ENCODE results near the gene TLK2.

DNA sequence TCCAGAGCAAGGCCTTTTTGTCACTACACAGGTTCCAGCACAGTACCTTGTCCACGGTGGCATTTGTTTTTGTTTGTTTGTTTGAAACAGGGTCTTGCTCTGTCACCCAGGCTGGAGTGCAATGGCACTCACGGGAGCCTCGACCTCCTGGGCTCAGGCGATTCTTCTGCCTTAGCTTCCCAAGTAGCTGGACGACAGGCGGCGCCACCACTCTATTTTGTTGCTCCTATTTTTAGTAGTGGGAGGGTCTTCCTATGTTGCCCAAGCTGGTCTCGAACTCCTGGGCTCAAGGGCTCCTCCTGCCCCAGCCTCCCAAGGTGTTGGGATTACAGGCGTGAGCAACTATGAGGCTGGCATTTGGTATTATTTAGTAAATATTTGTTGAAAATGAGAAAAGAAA lies 159.2 kb downstream of the TLK2 start:
- TF ChIP-seq EP300 (IDR thresholded peaks at IDR 0.05; ENCODE audit: borderline replicate concordance) = no peak
- TF ChIP-seq, protein P1, sequence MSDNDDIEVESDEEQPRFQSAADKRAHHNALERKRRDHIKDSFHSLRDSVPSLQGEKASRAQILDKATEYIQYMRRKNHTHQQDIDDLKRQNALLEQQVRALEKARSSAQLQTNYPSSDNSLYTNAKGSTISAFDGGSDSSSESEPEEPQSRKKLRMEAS (IDR thresholded peaks at IDR 0.05) = no peak
- no peak for TF ChIP-seq CREB1 (IDR thresholded peaks at IDR 0.05; ENCODE audit: low read depth)
- TF ChIP-seq TAF1 (IDR thresholded peaks at IDR 0.05; ENCODE audit: low read depth) = no peak
- no peak for TF ChIP-seq CEBPB (IDR thresholded peaks at IDR 0.05)
- no peak for TF ChIP-seq NFIC (IDR thresholded peaks at IDR 0.05)
- TF ChIP-seq, protein P2, sequence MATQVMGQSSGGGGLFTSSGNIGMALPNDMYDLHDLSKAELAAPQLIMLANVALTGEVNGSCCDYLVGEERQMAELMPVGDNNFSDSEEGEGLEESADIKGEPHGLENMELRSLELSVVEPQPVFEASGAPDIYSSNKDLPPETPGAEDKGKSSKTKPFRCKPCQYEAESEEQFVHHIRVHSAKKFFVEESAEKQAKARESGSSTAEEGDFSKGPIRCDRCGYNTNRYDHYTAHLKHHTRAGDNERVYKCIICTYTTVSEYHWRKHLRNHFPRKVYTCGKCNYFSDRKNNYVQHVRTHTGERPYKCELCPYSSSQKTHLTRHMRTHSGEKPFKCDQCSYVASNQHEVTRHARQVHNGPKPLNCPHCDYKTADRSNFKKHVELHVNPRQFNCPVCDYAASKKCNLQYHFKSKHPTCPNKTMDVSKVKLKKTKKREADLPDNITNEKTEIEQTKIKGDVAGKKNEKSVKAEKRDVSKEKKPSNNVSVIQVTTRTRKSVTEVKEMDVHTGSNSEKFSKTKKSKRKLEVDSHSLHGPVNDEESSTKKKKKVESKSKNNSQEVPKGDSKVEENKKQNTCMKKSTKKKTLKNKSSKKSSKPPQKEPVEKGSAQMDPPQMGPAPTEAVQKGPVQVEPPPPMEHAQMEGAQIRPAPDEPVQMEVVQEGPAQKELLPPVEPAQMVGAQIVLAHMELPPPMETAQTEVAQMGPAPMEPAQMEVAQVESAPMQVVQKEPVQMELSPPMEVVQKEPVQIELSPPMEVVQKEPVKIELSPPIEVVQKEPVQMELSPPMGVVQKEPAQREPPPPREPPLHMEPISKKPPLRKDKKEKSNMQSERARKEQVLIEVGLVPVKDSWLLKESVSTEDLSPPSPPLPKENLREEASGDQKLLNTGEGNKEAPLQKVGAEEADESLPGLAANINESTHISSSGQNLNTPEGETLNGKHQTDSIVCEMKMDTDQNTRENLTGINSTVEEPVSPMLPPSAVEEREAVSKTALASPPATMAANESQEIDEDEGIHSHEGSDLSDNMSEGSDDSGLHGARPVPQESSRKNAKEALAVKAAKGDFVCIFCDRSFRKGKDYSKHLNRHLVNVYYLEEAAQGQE (IDR thresholded peaks at IDR 0.05; ENCODE audit: low read depth) = no peak
- TF ChIP-seq TEAD4 (IDR thresholded peaks at IDR 0.05) = no peak
- TF ChIP-seq TCF12 (IDR thresholded peaks at IDR 0.05; ENCODE audit: low read depth) = no peak
- TF ChIP-seq RAD21 (IDR thresholded peaks at IDR 0.05; ENCODE audit: low read depth) = no peak
- TF ChIP-seq USF1 (IDR thresholded peaks at IDR 0.05) = no peak
- no peak for TF ChIP-seq YY1 (IDR thresholded peaks at IDR 0.05; ENCODE audit: low read depth)
- no peak for TF ChIP-seq FOXM1 (IDR thresholded peaks at IDR 0.05; ENCODE audit: borderline replicate concordance, low read depth)

Data from Ishikawa (cell line).